Measurements from ENCODE around the gene SHMT2.

DNA sequence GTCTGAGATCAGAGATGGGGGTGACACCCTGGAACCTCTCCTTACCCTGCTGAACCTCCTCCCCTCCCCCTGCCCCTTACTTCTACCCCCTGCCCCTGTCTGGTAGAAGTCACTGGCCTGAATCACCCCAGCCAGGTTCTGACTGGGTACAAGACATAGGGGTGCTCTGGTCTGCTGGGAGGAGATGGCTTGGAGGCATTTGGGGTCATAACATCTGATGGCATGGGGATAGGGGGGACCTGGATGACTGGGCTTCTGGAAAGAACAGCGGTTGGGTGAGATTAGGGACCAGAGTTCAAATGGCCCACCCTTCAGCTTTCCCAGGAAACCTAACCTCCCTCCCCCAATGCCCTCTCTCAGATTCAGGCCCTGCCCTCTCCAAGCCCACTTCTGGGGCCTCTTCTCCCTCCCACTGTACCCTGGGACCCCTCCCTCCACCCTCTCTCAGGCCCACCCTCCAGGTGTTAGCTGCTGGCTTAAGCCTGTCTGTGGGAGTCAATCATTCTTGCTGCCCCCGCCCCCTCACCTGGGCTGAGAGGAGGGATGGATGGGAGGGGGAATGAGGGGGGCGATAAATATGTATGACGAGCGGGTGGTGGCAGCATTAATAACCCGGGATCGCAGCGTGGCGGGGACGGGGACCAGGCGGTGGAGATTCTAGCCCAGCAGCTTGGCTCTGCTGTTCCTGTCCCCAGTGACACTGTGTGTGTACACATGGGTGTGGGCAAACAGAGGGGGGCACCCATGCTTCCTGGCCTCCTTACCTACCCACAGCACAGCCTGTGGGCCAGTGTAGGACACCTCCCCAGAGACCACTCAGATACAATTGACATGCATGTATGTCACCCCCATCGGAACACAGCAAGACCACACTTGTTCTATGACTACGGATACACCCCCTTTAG is 7.0 kb upstream of the SHMT2 start:
- TF ChIP-seq POLR2A (IDR thresholded peaks at IDR 0.05), result no peak
- TF ChIP-seq, protein P1, sequence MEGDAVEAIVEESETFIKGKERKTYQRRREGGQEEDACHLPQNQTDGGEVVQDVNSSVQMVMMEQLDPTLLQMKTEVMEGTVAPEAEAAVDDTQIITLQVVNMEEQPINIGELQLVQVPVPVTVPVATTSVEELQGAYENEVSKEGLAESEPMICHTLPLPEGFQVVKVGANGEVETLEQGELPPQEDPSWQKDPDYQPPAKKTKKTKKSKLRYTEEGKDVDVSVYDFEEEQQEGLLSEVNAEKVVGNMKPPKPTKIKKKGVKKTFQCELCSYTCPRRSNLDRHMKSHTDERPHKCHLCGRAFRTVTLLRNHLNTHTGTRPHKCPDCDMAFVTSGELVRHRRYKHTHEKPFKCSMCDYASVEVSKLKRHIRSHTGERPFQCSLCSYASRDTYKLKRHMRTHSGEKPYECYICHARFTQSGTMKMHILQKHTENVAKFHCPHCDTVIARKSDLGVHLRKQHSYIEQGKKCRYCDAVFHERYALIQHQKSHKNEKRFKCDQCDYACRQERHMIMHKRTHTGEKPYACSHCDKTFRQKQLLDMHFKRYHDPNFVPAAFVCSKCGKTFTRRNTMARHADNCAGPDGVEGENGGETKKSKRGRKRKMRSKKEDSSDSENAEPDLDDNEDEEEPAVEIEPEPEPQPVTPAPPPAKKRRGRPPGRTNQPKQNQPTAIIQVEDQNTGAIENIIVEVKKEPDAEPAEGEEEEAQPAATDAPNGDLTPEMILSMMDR (IDR thresholded peaks at IDR 0.05), result no peak
